ENCODE data around the gene VGF. TPM values are rescaled to one million over a fixed set of nuclear protein-coding genes. Genes with fewer than 3 reads are reported as not detected.

Gene VGF
- polyA plus RNA-seq, 1 experiment: 0.04 TPM

- ChIA-PET POLR2A (no interaction called here), CTCF (interaction anchor here (0.6 kb wide), 1 partner anchor 23 kb away, joined by 4 read pairs; no protein-coding TSS in a partner anchor)
- Histone ChIP-seq H3K4me3 (ENCODE audit: low read depth, low read length) (no peak overlapping the region), H3K36me3 (ENCODE audit: control insufficient read depth, insufficient read depth, low read length) (no peaks in the 10 kb centered on the region), H3K27me3 (ENCODE audit: control insufficient read depth, insufficient read depth, low read length) (peaks cover 33% of the 10 kb centered on the region)
- DNase-seq (ENCODE audit: low read depth): no peak
- TF ChIP-seq CTCF (IDR thresholded peaks at IDR 0.05; ENCODE audit: insufficient read depth, low read depth, low read length): no peak
Observed at GRCh38 chr7:101166648-101166908, 1.2 kb upstream of the VGF start.

GRCh38 chr7:101165958-101166647 lies 734 bp upstream of the VGF start:
- ChIA-PET CTCF (interaction anchor here (0.6 to 1.5 kb wide), 6 partner anchors 7 to 29 kb away, joined by 3 to 7 read pairs (median 3); partner anchors contain the start of gene AP1S1), POLR2A (interaction anchor here (0.6 kb wide), 1 partner anchor 34 kb away, joined by 24 read pairs; no protein-coding TSS in a partner anchor)
- Histone ChIP-seq H3K27me3 (ENCODE audit: control insufficient read depth, insufficient read depth, low read length) (peaks cover 28% of the 10 kb centered on the region), H3K4me3 (ENCODE audit: low read depth, low read length) (no peak overlapping the region), H3K36me3 (ENCODE audit: control insufficient read depth, insufficient read depth, low read length) (peaks cover under 1% of the 10 kb centered on the region; the same call in 1 of the 2 replicates)
- no peak for DNase-seq (ENCODE audit: low read depth)
- no peak for TF ChIP-seq CTCF (IDR thresholded peaks at IDR 0.05; ENCODE audit: insufficient read depth, low read depth, low read length)

GRCh38 chr7:101164071-101164840 lies 1.1 kb downstream of the VGF start:
- Histone ChIP-seq H3K36me3 (ENCODE audit: control insufficient read depth, insufficient read depth, low read length) (peaks cover 8% of the 10 kb centered on the region), H3K4me3 (ENCODE audit: low read depth, low read length) (peak overlapping the region; percentile 24), H3K27me3 (ENCODE audit: control insufficient read depth, insufficient read depth, low read length) (peaks cover 15% of the 10 kb centered on the region)
- DNase-seq (ENCODE audit: low read depth): no peak
- POLR2A ChIA-PET: no interaction called here
- TF ChIP-seq CTCF (IDR thresholded peaks at IDR 0.05; ENCODE audit: insufficient read depth, low read depth, low read length): no peak
- CTCF ChIA-PET: interaction anchor here (0.7 to 1.0 kb wide), 3 partner anchors 12 to 118 kb away, joined by 3 to 4 read pairs (median 3); no protein-coding TSS in a partner anchor

- Histone ChIP-seq H3K4me3 (ENCODE audit: low read depth, low read length) (peak overlapping the region; percentile 35), H3K36me3 (ENCODE audit: control insufficient read depth, insufficient read depth, low read length) (peaks cover 12% of the 10 kb centered on the region), H3K27me3 (ENCODE audit: control insufficient read depth, insufficient read depth, low read length) (peaks cover 15% of the 10 kb centered on the region)
- ChIA-PET POLR2A (no interaction called here), CTCF (interaction anchor here (1.0 to 1.4 kb wide), 2 partner anchors 20 to 37 kb away, joined by 3 to 8 read pairs; partner anchors contain the start of gene MOGAT3)
- no peak for DNase-seq (ENCODE audit: low read depth)
- no peak for TF ChIP-seq CTCF (IDR thresholded peaks at IDR 0.05; ENCODE audit: insufficient read depth, low read depth, low read length)
Observed at GRCh38 chr7:101163279-101164070, 1.9 kb downstream of the VGF start.
